ENCODE results near the gene RAB4B.
"Not testable (repeated sequence)": the region's sequence is repeated elsewhere in the genome, so short reads cannot be mapped to it uniquely, and the experiment has no call there.

DNA sequence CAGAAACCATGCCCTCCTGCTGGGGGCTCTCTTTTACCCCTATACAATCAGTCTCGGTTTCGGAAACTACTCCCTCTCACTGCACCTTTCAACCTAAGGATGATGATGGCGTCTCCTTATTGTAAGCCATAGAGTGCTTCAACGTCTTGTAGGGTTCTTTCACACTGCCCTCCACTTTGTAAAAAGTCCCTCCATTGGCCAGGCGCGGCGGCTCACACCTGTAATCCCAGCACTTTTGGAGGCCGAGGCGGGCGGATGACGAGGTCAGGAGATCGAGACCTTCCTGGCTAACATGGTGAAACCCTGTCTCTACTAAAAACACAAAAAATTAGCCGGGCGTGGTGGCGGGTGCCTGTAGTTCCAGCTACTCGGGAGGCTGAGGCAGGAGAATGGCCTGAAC, 52.7 kb downstream of the RAB4B start:
- TF ChIP-seq, protein P1, sequence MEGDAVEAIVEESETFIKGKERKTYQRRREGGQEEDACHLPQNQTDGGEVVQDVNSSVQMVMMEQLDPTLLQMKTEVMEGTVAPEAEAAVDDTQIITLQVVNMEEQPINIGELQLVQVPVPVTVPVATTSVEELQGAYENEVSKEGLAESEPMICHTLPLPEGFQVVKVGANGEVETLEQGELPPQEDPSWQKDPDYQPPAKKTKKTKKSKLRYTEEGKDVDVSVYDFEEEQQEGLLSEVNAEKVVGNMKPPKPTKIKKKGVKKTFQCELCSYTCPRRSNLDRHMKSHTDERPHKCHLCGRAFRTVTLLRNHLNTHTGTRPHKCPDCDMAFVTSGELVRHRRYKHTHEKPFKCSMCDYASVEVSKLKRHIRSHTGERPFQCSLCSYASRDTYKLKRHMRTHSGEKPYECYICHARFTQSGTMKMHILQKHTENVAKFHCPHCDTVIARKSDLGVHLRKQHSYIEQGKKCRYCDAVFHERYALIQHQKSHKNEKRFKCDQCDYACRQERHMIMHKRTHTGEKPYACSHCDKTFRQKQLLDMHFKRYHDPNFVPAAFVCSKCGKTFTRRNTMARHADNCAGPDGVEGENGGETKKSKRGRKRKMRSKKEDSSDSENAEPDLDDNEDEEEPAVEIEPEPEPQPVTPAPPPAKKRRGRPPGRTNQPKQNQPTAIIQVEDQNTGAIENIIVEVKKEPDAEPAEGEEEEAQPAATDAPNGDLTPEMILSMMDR (conservative IDR thresholded peaks at IDR 0.05; ENCODE audit: low read depth, low read length) = not testable (repeated sequence)
- not testable (repeated sequence) for TF ChIP-seq EZH2 (IDR thresholded peaks at IDR 0.05; ENCODE audit: borderline replicate concordance, low read depth, low read length, poor library complexity, severe bottlenecking)
